ENCODE data around the gene ATXN1. TPM values are rescaled to one million over a fixed set of nuclear protein-coding genes. Genes with fewer than 3 reads are reported as not detected.
"Not testable (repeated sequence)": the region's sequence is repeated elsewhere in the genome, so short reads cannot be mapped to it uniquely, and the experiment has no call there.

ATXN1 gene
- total RNA-seq, 1 donor from 2014 or later: 71.2 TPM

- Histone ChIP-seq H3K9me3 (no peaks in the 10 kb centered on the region), H3K27ac (no peak overlapping the region), H3K36me3 (no peaks in the 10 kb centered on the region), H3K4me1 (peaks cover 2% of the 10 kb centered on the region), H3K27me3 (no peaks in the 10 kb centered on the region), H3K4me3 (no peak overlapping the region)
- DNase-seq (no peak), ATAC-seq (no peak)
- TF ChIP-seq CTCF (IDR thresholded peaks at IDR 0.05): no peak
- intact Hi-C loops (cut with DNase I): no loop called here
Measured at GRCh38 chr6:16265351-16266341, 495.6 kb downstream of the ATXN1 start.

GRCh38 chr6:16264785-16265184 is 496.5 kb downstream of the ATXN1 start:
- H3K27me3 ChIP-seq: no peaks in the 10 kb centered on the region
- H3K4me1 ChIP-seq: peaks cover 2% of the 10 kb centered on the region
- no peaks in the 10 kb centered on the region for H3K9me3 ChIP-seq
- H3K36me3 ChIP-seq: no peaks in the 10 kb centered on the region
- no peak overlapping the region for H3K27ac ChIP-seq
- intact Hi-C loops (cut with DNase I): no loop called here
- TF ChIP-seq CTCF (IDR thresholded peaks at IDR 0.05): no peak
- ATAC-seq: no peak
- H3K4me3 ChIP-seq: no peak overlapping the region
- no peak for DNase-seq

GRCh38 chr6:16263464-16264099 is 497.7 kb downstream of the ATXN1 start:
- ATAC-seq; intact Hi-C loops (cut with DNase I); H3K27me3 ChIP-seq; H3K4me1 ChIP-seq; H3K36me3 ChIP-seq; H3K9me3 ChIP-seq; DNase-seq; H3K27ac ChIP-seq; H3K4me3 ChIP-seq: not testable (repeated sequence)

- intact Hi-C loops (cut with DNase I); H3K9me3 ChIP-seq; H3K4me3 ChIP-seq; DNase-seq; H3K27ac ChIP-seq; H3K4me1 ChIP-seq; H3K36me3 ChIP-seq; ATAC-seq; H3K27me3 ChIP-seq: not testable (repeated sequence)
Measured at GRCh38 chr6:16262773-16263172, 498.5 kb downstream of the ATXN1 start.

GRCh38 chr6:16260602-16261001 is 500.7 kb downstream of the ATXN1 start:
- ATAC-seq; H3K27ac ChIP-seq; intact Hi-C loops (cut with DNase I): not testable (repeated sequence)

GRCh38 chr6:16259604-16260003 is 501.7 kb downstream of the ATXN1 start:
- H3K27ac ChIP-seq; H3K4me3 ChIP-seq; H3K9me3 ChIP-seq; H3K4me1 ChIP-seq; H3K36me3 ChIP-seq; DNase-seq; intact Hi-C loops (cut with DNase I); ATAC-seq; H3K27me3 ChIP-seq: not testable (repeated sequence)

More at GRCh38 chr6:16260602-16261001, 500.7 kb downstream of the ATXN1 start:
- H3K27me3 ChIP-seq, H3K4me3 ChIP-seq, H3K9me3 ChIP-seq, H3K36me3 ChIP-seq, H3K4me1 ChIP-seq, DNase-seq: not testable (repeated sequence)

- Histone ChIP-seq H3K27me3 (no peaks in the 10 kb centered on the region), H3K36me3 (no peaks in the 10 kb centered on the region), H3K27ac (no peak overlapping the region), H3K4me1 (peaks cover 2% of the 10 kb centered on the region), H3K9me3 (no peaks in the 10 kb centered on the region), H3K4me3 (no peak overlapping the region)
- TF ChIP-seq CTCF (IDR thresholded peaks at IDR 0.05): no peak
- DNase-seq: no peak
- intact Hi-C loops (cut with DNase I): no loop called here
- ATAC-seq: no peak
Measured at GRCh38 chr6:16258709-16259075, 502.6 kb downstream of the ATXN1 start.

Data from upper lobe of right lung (tissue), 1 donor.